WTC11 (cell line): Measurements from ENCODE around the gene AURKAIP1. TPM values are rescaled to one million over a fixed set of nuclear protein-coding genes. Genes with fewer than 3 reads are reported as not detected.

Source experiments
- ATAC-seq: fragments of 200-7000 bp; cut with Tn5 transposase; 2 replicates; pipeline ENCODE4 v1.10.0; 2021; ENCODE audit warnings: mild to moderate bottlenecking, moderate library complexity
- CTCF ChIA-PET: fragments of 300-600 bp; sonication (Branson Sonifier 250); formaldehyde crosslinking; loops from one replicate; lab custom pipeline; 2021; ENCODE audit warnings: antibody characterized with exemption; lab: Charles Lee
- POLR2A ChIA-PET: fragments of 350-600 bp; sonication (Branson Sonifier 250); formaldehyde crosslinking; loops from one replicate; lab custom pipeline; 2021; ENCODE audit warnings: antibody characterized with exemption; lab: Charles Lee
- DNase-seq: peaks from one replicate; pipeline ENCODE4 v3.0.0; 2021; ENCODE audit warnings: low spot score
- H3K27ac Mint-ChIP-seq: 2 replicates; pipeline ENCODE4 v1.8.0; 2021; ENCODE audit warnings: mixed read lengths
- H3K27me3 Mint-ChIP-seq: 2 replicates; pipeline ENCODE4 v1.8.0; 2021; ENCODE audit warnings: low read depth, mild to moderate bottlenecking, moderate library complexity, mixed read lengths
- H3K36me3 Mint-ChIP-seq: 2 replicates; pipeline ENCODE4 v1.8.0; 2021; ENCODE audit warnings: mixed read lengths
- H3K4me1 Mint-ChIP-seq: 2 replicates; pipeline ENCODE4 v1.8.0; 2022; ENCODE audit warnings: mixed read lengths
- H3K4me3 Mint-ChIP-seq: 2 replicates; pipeline ENCODE4 v1.8.0; 2021; ENCODE audit warnings: mild to moderate bottlenecking, moderate library complexity, mixed read lengths
- H3K9me3 Mint-ChIP-seq: 2 replicates; pipeline ENCODE4 v1.8.0; 2021; ENCODE audit warnings: mixed read lengths
- ATF1 ChIP-seq: sonication (generic); formaldehyde crosslinking; IDR thresholded peaks from 2 replicates; pipeline ENCODE4 v1.8.1; 2023; ENCODE audit warnings: mild to moderate bottlenecking, moderate library complexity, missing genetic modification reagents
- CBFB ChIP-seq: sonication (generic); formaldehyde crosslinking; IDR thresholded peaks from 2 replicates; pipeline ENCODE4 v1.8.1; 2022; ENCODE audit warnings: mild to moderate bottlenecking, low read depth, missing genetic modification reagents
- CDX4 ChIP-seq: fragments of 250-450 bp; sonication (Bioruptor Pico); IDR thresholded peaks from 2 replicates; pipeline ENCODE4 v1.9.0; 2021; ENCODE audit warnings: moderate library complexity, mild to moderate bottlenecking, inconsistent platforms, borderline replicate concordance
- E2F4 ChIP-seq: sonication (generic); formaldehyde crosslinking; IDR thresholded peaks from 2 replicates; pipeline ENCODE4 v1.8.1; 2022; ENCODE audit warnings: low read depth, mild to moderate bottlenecking, moderate library complexity, missing genetic modification reagents, borderline replicate concordance
- FOXJ3 ChIP-seq: sonication (generic); formaldehyde crosslinking; IDR thresholded peaks from 2 replicates; pipeline ENCODE4 v1.9.0; 2021; ENCODE audit warnings: missing genetic modification reagents, mild to moderate bottlenecking, borderline replicate concordance
- FOXP1 ChIP-seq: sonication (generic); formaldehyde crosslinking; IDR thresholded peaks from 2 replicates; pipeline ENCODE4 v1.8.0; 2022; ENCODE audit warnings: missing genetic modification reagents, mild to moderate bottlenecking, moderate library complexity, borderline replicate concordance
- HMGA2 ChIP-seq: fragments of 250-450 bp; sonication (Bioruptor Pico); IDR thresholded peaks from 2 replicates; pipeline ENCODE4 v1.4.0; 2021; ENCODE audit warnings: mild to moderate bottlenecking, moderate library complexity
- JUN ChIP-seq: sonication (generic); formaldehyde crosslinking; IDR thresholded peaks from 2 replicates; pipeline ENCODE4 v1.8.0; 2023; ENCODE audit warnings: mild to moderate bottlenecking, missing genetic modification reagents
- MYBL2 ChIP-seq: sonication (generic); formaldehyde crosslinking; IDR thresholded peaks from 2 replicates; pipeline ENCODE4 v1.8.1; 2023; ENCODE audit warnings: mild to moderate bottlenecking, moderate library complexity, missing genetic modification reagents
- NFYB ChIP-seq: sonication (generic); formaldehyde crosslinking; conservative IDR thresholded peaks from 2 replicates; pipeline ENCODE4 v1.8.0; 2022; ENCODE audit warnings: low read depth, missing genetic modification reagents
- NR2C2 ChIP-seq: sonication (generic); formaldehyde crosslinking; IDR thresholded peaks from 2 replicates; pipeline ENCODE4 v1.8.0; 2022; ENCODE audit warnings: mild to moderate bottlenecking, missing genetic modification reagents
- PRRX2 ChIP-seq: fragments of 250-450 bp; sonication (Bioruptor Pico); IDR thresholded peaks from 2 replicates; pipeline ENCODE4 v1.8.0; 2021; ENCODE audit warnings: mild to moderate bottlenecking
- RELA ChIP-seq: sonication (generic); formaldehyde crosslinking; IDR thresholded peaks from 2 replicates; pipeline ENCODE4 v1.8.1; 2022; ENCODE audit warnings: missing genetic modification reagents, mild to moderate bottlenecking, borderline replicate concordance
- RORB ChIP-seq: fragments of 250-450 bp; sonication (Bioruptor Pico); IDR thresholded peaks from 2 replicates; pipeline ENCODE4 v1.9.0; 2021; ENCODE audit warnings: mild to moderate bottlenecking
- SMAD3 ChIP-seq: sonication (generic); formaldehyde crosslinking; IDR thresholded peaks from 2 replicates; pipeline ENCODE4 v1.8.0; 2022; ENCODE audit warnings: missing genetic modification reagents, mild to moderate bottlenecking, borderline replicate concordance
- STAT6 ChIP-seq: sonication (generic); formaldehyde crosslinking; conservative IDR thresholded peaks from 2 replicates; pipeline ENCODE4 v1.8.1; 2023; ENCODE audit warnings: mild to moderate bottlenecking, low read depth, missing genetic modification reagents, moderate library complexity
- TEAD1 ChIP-seq: sonication (generic); formaldehyde crosslinking; IDR thresholded peaks from 2 replicates; pipeline ENCODE4 v1.8.0; 2022; ENCODE audit warnings: mild to moderate bottlenecking, missing genetic modification reagents
- ZBTB21 ChIP-seq: sonication (generic); formaldehyde crosslinking; IDR thresholded peaks from 2 replicates; pipeline ENCODE4 v1.8.1; 2023; ENCODE audit warnings: mild to moderate bottlenecking, missing genetic modification reagents, borderline replicate concordance
- ZNF219 ChIP-seq: sonication (generic); formaldehyde crosslinking; IDR thresholded peaks from 2 replicates; pipeline ENCODE4 v1.8.0; 2023; ENCODE audit warnings: missing genetic modification reagents, mild to moderate bottlenecking, borderline replicate concordance
- ZNF232 ChIP-seq: sonication (generic); formaldehyde crosslinking; IDR thresholded peaks from 2 replicates; pipeline ENCODE4 v1.8.0; 2022; ENCODE audit warnings: mild to moderate bottlenecking, missing genetic modification reagents
- total RNA-seq: library from RNA; stranded (reverse); gene quantifications from 3 replicates; pipeline ENCODE4 v1.2.3, GENCODE V29; 2021
- TF ChIP-seq, protein P1 (sequence below): sonication (generic); formaldehyde crosslinking; IDR thresholded peaks from 2 replicates; pipeline ENCODE4 v1.8.1; 2023; ENCODE audit warnings: mild to moderate bottlenecking, missing genetic modification reagents, moderate library complexity
- TF ChIP-seq, protein P2 (sequence below): sonication (generic); formaldehyde crosslinking; IDR thresholded peaks from 2 replicates; pipeline ENCODE4 v1.8.0; 2023; ENCODE audit warnings: mild to moderate bottlenecking, missing genetic modification reagents
- TF ChIP-seq, protein P3 (sequence below): sonication (generic); formaldehyde crosslinking; IDR thresholded peaks from 2 replicates; pipeline ENCODE4 v1.8.0; 2022; ENCODE audit warnings: mild to moderate bottlenecking, missing genetic modification reagents
- TF ChIP-seq, protein P4 (sequence below): sonication (generic); formaldehyde crosslinking; IDR thresholded peaks from 2 replicates; pipeline ENCODE4 v1.8.1; 2023; ENCODE audit warnings: mild to moderate bottlenecking, missing genetic modification reagents, borderline replicate concordance

Gene AURKAIP1
- total RNA-seq, 1 experiment from 2014 or later, result 268 TPM

GRCh38 chr1:1334835-1335234 lies 40.2 kb downstream of the AURKAIP1 start:
- no peaks in the 10 kb centered on the region for H3K27me3 Mint-ChIP-seq
- CTCF ChIA-PET, result interaction anchor here (1.3 kb wide), 1 partner anchor 43 kb away, joined by 6 read pairs; no protein-coding TSS in a partner anchor
- TF ChIP-seq RELA, result peak; percentile 100
- peak; percentile 100 for TF ChIP-seq JUN
- peak; percentile 100 for TF ChIP-seq CBFB (CRISPR knock-in tag)
- TF ChIP-seq, protein P1, sequence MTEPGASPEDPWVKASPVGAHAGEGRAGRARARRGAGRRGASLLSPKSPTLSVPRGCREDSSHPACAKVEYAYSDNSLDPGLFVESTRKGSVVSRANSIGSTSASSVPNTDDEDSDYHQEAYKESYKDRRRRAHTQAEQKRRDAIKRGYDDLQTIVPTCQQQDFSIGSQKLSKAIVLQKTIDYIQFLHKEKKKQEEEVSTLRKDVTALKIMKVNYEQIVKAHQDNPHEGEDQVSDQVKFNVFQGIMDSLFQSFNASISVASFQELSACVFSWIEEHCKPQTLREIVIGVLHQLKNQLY, result peak; percentile 99
- TF ChIP-seq RORB (CRISPR knock-in tag), result no peak
- peak; percentile 100 for TF ChIP-seq SMAD3
- 0 out of 2 replicates have a peak, but pooled peaks have one; percentile 98 for TF ChIP-seq STAT6
- peak; percentile 97 for TF ChIP-seq ZBTB21 (CRISPR knock-in tag)
- TF ChIP-seq ZNF219, result peak; percentile 100
- TF ChIP-seq E2F4 (CRISPR knock-in tag), result peak; percentile 99
- TF ChIP-seq NFYB (CRISPR knock-in tag), result peak; percentile 87
- TF ChIP-seq, protein P2, sequence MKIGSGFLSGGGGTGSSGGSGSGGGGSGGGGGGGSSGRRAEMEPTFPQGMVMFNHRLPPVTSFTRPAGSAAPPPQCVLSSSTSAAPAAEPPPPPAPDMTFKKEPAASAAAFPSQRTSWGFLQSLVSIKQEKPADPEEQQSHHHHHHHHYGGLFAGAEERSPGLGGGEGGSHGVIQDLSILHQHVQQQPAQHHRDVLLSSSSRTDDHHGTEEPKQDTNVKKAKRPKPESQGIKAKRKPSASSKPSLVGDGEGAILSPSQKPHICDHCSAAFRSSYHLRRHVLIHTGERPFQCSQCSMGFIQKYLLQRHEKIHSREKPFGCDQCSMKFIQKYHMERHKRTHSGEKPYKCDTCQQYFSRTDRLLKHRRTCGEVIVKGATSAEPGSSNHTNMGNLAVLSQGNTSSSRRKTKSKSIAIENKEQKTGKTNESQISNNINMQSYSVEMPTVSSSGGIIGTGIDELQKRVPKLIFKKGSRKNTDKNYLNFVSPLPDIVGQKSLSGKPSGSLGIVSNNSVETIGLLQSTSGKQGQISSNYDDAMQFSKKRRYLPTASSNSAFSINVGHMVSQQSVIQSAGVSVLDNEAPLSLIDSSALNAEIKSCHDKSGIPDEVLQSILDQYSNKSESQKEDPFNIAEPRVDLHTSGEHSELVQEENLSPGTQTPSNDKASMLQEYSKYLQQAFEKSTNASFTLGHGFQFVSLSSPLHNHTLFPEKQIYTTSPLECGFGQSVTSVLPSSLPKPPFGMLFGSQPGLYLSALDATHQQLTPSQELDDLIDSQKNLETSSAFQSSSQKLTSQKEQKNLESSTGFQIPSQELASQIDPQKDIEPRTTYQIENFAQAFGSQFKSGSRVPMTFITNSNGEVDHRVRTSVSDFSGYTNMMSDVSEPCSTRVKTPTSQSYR (CRISPR knock-in tag), result peak; percentile 100
- TF ChIP-seq NR2C2 (CRISPR knock-in tag), result peak; percentile 95
- TF ChIP-seq MYBL2 (CRISPR knock-in tag), result peak; percentile 98
- TF ChIP-seq FOXP1 (CRISPR knock-in tag), result peak; percentile 100
- TF ChIP-seq, protein P3, sequence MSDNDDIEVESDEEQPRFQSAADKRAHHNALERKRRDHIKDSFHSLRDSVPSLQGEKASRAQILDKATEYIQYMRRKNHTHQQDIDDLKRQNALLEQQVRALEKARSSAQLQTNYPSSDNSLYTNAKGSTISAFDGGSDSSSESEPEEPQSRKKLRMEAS (CRISPR knock-in tag), result peak; percentile 98
- peak; percentile 86; the same call in 1 of the 2 replicates for TF ChIP-seq PRRX2
- TF ChIP-seq ATF1, result peak; percentile 98
- TF ChIP-seq, protein P4, sequence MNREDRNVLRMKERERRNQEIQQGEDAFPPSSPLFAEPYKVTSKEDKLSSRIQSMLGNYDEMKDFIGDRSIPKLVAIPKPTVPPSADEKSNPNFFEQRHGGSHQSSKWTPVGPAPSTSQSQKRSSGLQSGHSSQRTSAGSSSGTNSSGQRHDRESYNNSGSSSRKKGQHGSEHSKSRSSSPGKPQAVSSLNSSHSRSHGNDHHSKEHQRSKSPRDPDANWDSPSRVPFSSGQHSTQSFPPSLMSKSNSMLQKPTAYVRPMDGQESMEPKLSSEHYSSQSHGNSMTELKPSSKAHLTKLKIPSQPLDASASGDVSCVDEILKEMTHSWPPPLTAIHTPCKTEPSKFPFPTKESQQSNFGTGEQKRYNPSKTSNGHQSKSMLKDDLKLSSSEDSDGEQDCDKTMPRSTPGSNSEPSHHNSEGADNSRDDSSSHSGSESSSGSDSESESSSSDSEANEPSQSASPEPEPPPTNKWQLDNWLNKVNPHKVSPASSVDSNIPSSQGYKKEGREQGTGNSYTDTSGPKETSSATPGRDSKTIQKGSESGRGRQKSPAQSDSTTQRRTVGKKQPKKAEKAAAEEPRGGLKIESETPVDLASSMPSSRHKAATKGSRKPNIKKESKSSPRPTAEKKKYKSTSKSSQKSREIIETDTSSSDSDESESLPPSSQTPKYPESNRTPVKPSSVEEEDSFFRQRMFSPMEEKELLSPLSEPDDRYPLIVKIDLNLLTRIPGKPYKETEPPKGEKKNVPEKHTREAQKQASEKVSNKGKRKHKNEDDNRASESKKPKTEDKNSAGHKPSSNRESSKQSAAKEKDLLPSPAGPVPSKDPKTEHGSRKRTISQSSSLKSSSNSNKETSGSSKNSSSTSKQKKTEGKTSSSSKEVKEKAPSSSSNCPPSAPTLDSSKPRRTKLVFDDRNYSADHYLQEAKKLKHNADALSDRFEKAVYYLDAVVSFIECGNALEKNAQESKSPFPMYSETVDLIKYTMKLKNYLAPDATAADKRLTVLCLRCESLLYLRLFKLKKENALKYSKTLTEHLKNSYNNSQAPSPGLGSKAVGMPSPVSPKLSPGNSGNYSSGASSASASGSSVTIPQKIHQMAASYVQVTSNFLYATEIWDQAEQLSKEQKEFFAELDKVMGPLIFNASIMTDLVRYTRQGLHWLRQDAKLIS (CRISPR knock-in tag), result peak; percentile 99; the same call in 1 of the 2 replicates
- TF ChIP-seq FOXJ3 (CRISPR knock-in tag), result peak; percentile 99
- no peak for TF ChIP-seq HMGA2 (CRISPR knock-in tag)
- peak; percentile 100 for TF ChIP-seq TEAD1 (CRISPR knock-in tag)
- peak; percentile 100 for TF ChIP-seq ZNF232
- no peak for TF ChIP-seq CDX4 (CRISPR knock-in tag)

More at GRCh38 chr1:1334835-1335234, 40.2 kb downstream of the AURKAIP1 start:
- Mint-ChIP-seq H3K4me1 (no peaks in the 10 kb centered on the region), H3K9me3 (peaks cover 2% of the 10 kb centered on the region), H3K36me3 (peaks cover 3% of the 10 kb centered on the region), H3K4me3 (no peak overlapping the region), H3K27ac (no peak overlapping the region)
- peak; percentile 83 for DNase-seq
- ATAC-seq, result peak; percentile 44
- POLR2A ChIA-PET, result no interaction called here
